GM19324 (cell line): ENCODE measurements around the gene AGBL4.
"Not testable (repeated sequence)": the region's sequence is repeated elsewhere in the genome, so short reads cannot be mapped to it uniquely, and the experiment has no call there.

Experiments
- ATAC-seq: cut with Tn5 transposase; IDR thresholded peaks from one replicate; pipeline ENCODE4 v1.9.1; 2021; ENCODE audit warnings: mild to moderate bottlenecking, moderate library complexity; ENCODE audit not compliant: unreplicated experiment, low FRiP score

The AGBL4 gene

DNA sequence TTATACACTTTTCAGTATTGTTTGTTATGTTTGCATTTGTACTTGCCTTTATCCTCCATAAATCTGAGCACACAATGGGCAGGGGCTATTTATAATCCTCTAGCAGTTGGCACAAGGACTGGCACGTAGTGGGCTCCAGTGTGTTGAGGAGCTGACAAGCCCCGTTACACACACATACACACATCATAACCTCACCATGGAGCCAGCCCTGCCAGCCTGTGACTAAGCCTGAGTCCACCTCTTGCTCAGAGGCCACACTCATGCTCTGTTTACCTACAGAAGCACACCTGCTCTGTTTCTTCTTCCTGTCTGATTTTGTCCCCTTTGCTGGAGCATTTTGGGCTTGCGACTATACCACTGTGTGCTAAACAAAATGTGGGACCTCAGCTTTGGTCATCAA is 1487.3 kb downstream of the AGBL4 start:
- no peak for ATAC-seq

DNA sequence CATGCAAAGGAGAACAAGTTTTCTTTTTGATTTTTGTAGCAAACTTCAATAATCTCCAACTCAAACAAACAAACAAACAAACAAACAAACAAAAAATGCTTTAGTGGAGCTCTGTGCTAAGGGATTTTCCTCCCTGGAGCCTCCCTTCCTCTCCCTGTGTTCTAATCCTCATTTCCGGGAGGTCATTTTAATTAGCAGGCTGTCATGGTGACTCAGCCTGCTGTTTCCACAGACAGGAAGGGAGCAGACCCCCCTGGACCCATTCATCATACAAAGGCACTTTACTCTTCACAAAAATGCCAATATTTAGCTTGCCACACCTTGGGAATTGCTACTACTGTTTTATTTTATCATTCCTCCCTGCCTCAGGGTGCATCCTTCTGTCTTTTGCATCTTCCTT is 1490.8 kb downstream of the AGBL4 start:
- ATAC-seq = no peak

DNA sequence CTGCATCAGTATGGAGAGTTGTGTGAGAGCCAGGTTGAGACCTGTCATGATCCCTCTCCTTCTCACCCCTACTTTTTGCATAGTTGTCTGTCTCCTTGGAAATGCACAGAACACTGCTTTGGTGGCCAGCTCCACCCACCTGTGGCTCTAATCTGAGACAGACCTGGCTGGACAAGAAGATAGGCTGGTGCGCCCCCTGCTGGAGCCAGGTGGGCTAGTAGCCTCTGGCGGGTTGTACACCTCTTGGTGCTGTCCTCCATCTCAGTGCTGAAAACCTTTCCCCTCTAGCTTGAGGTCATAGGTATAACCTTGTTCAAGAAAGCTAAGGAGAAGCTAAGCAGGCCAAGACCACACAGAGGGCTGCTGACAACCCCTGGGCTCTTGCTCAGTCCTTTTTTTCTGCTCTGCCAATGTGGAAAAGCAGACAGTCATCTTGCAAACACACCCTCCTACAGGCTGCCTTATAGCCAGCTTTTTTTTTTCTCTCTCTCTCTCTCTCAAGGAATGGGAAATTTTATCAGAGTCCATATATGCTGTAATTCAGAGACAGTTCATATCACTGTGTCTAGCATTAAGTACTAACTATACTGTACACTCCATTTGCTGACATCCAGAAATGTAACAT is 1492.9 kb downstream of the AGBL4 start:
- ATAC-seq = no peak

DNA sequence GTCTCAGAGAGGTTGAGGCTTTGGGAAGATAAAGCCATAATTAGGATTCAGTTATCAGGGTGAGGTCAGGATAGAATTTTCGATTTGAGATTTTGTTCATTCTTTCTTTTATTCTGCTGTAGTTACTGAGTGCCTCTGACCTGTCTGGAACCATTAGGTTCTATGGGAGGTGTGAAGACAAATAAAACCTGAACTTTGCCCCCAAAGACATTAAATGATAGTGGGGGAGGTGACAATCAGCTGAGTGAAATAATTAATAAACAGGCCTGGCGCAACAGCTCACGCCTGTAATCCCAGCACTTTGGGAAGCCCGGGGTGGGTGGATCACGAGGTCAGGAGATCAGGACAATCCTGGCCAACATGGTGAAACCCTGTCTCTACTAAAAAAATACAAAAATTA is 1496.7 kb downstream of the AGBL4 start:
- ATAC-seq = no peak

DNA sequence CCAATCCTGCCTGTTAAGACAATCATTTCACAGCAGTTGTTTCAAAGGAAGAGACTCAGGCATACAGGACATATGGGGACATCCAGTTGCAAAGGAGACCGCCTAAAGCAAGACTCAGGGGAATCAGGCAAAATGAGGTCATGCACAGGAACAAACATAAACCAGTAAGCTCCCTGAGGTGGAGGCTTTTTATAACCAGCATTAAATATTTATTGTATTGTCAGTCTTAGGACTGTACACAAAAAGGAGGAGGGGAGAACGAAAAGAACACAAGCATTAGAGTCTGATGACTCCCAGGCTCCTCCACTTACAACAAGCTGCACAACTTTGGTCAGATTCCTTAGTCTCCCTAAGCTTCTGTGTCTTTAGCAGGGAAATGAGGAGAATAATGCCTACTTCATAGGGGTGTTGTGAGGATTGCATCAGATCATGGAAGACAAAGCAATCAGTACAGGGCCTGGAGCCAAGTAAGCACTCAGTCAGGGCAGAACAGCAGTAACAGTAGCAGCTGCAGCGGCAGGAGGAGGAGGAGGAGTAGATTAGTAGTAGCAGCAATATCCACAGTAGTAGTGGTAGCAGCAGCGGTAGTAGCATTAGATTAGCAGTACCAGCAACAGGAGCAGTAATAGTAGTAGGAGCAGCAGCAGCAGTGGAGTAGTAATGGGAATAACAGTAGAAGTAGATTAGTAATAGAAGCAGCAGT is 1497.6 kb downstream of the AGBL4 start:
- no peak for ATAC-seq

DNA sequence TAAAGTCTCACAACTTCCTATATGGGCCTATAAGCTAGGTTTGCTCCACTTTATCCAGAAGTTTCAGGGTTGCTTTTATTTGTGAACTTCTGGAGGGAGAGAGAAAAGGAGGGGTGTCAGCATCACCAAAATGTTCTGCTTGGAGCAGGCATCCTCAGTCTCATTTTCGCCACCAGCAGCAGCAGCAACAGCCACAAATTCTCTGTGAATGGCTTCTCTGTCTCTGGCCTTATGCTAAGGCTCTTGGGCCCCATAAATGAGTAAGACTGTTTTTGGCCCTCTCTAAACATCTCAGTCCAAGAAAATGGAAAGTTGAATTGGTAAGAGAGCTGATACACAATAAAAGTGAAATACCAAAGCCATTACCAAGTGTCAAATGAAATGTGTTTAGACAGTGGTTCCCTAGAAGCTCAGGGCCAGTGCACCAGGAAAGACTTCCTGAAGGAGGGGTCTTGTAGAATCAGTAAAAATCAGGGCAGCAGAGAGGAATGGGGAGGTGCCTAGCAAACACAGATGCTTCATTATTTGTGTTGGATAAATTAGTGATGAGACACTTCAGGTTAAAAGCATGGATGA is 1498.8 kb downstream of the AGBL4 start:
- ATAC-seq = no peak

DNA sequence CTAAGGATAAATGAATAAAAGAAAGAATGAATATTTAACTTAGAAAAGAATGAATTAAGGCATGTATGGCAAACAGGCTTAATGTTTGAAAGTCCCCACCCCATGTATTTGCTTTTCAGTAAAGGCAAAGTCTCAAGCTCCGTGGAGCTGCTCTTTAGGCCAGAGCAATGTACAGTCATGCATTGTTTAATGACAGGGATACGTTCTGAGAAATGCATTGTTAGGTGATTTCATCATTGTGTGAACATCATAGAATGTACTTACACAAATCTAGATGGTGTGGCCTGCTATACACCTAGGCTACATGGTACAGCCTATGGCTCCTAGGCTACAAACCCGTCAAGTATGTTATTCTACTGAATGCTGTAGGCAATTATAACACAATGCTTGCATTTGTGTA is 1500.2 kb downstream of the AGBL4 start:
- ATAC-seq = no peak

DNA sequence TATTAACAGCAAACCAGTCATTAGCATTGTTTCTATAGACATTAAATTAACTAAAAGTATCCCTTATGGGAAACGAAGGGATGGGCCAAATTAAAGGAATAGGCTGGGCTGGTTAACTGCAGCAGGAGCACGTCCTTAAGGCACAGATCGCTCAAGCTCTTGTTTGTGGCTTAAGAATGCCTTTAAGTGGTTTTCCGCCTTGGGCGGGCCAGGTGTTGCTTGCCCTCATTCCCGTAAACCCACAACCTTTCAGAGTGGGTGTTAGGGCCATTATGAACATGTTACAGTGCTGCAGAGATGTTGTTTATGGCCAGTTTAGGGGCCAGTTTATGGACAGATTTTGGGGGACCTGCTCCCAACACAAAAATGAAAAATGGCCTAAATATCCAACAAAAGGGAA is 1503.9 kb downstream of the AGBL4 start:
- not testable (repeated sequence) for ATAC-seq

DNA sequence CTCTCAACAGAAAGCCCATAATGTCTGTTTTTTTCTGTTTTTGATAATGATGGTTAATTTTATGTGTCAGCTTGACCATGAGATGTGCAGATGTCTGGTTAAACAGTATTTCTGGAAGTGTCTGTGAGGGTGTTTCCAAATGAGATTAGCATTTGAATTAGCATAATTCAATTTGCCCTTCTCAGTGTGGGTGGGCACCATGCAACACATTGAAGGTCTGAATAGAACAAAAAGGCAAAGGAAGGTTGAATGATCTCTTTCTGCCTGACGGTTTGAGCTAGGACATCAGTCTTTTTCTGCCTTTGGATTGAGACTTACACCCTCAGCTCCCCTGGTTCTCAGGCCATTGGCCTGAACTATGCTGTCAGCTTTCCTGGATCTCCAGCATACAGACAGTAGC is 1516.9 kb downstream of the AGBL4 start:
- no peak for ATAC-seq

DNA sequence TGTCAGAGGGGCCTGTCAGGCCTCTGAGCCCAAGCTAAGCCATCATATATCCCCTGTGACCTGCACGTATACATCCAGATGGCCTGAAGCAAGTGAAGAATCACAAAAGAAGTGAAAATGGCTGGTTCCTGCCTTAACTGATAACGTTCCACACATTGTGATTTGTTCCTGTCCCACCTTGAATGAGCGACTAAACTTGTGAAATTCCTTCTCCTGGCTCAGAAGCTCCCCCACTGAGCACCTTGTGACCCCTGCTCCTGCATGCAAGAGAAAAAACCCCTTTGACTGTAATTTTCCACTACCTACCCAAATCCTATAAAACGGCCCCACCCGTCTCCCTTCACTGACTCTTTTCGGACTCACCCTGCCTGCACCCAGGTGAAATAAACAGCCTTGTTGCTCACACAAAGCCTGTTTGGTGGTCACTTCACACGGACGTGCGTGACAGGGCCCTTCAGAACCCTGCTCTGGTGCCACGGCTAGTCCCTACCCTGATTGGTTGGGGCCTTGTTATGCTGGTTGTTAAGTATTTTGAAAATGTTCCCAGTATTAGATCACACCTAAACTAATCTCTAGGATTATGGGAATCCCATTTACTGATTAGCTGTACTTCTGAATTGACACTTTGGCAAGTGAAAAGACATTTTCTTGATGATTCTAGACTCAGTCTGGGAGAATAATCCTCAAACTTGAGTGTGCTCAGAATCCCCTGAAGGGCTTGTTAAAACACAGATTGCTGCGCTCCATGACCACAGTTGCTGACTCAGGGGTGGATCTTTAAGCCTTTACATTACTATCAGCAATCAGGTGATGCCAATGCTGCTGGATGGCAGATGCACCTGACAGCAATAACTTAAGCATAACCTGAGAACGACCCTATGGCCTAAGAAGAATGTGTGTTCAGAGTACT is 1523.0 kb downstream of the AGBL4 start:
- ATAC-seq = no peak

DNA sequence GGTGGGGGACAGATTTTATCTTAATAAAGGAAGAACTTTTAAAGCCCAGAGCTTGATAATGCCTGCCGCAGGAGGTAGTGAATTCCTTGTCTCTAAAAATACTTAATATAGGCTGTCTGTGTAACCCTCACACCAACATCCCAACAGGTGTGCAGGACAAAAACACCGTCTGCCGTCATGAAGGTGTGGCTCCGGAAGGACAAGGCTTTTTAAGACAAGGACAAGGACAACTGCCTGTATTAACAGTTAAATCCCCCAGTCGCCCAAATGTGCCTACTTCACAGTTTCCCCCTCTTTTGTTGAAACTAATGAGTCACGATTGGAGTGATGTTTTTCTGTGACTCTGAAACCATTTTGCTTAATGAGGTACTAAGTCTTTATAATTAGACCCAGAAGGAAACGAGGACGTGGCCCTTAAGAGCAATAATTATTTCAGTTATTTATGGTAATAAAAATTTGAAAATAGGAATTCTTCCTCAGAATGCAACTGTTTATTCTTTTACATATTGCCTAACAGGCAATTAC is 1524.5 kb downstream of the AGBL4 start:
- no peak for ATAC-seq

DNA sequence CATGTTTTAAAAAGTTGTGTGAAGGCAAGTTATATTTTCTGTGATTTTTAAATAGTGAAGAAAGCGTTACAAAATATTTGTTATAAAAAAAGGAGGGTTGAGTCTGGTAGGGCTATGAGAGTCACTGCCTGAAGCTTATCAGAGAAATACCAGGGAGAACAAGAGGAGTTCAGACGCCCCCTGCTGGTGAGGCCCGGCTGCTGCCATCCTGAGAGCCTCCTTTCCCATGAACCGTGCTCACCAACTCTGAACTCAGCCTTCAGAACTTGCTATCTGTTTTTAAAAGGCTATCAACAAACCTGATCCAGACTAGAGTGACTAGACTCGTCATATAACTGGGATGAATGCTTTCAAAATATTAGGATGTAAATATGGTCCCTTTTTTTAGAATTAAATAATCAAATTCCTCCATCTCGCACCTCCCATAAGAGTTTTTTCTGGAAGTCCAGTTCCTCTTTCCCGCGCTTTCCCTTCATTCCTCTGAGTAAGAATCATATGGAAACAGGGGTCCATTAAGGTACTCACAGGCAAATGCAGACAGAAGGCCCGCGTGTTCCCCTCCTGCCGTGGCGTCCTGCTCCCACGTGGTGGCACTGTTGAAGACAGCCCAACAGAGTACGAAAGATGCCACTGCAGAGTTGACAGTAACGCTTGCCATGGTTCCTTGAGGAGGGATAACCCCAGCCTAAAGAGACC is 1525.5 kb downstream of the AGBL4 start:
- ATAC-seq = peak; percentile 70

DNA sequence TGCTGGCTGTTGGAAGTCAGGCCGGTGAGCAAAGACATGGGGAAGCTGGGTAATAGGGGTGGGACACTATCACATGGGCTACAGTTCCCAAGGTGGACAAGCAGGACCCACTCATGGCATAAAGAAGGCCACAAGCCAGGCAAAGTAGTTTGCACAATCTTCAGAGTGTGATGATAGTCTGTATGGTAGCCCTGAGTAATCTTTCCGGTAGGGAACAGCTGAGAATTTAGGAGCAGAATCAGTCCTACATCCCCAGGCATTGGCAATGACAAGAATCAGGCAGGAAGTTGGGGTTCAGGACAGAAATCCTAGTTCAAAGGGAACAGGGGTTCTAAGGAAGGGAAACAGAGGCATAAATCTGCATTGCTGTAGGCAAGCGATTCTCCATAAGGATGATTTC is 1527.8 kb downstream of the AGBL4 start:
- ATAC-seq = no peak

DNA sequence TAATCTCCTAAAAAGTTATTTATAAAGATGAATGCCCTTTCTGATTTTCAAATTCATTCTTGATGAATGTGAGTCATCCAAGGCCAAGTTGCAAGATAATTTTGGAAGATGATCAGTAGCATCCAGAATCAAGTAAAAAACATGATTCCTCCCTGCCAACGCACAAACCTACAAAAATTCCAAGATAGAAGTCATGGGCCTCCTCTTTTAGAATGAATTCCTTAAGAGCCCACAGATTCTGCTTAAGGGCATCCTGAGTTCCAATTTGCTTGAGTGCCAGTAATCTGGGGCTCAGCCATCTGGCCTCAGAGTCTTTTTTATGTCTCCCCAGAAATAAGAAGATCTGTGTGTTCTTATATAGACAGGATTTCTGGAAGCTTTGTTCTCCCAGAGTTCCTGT is 1528.6 kb downstream of the AGBL4 start:
- no peak for ATAC-seq

DNA sequence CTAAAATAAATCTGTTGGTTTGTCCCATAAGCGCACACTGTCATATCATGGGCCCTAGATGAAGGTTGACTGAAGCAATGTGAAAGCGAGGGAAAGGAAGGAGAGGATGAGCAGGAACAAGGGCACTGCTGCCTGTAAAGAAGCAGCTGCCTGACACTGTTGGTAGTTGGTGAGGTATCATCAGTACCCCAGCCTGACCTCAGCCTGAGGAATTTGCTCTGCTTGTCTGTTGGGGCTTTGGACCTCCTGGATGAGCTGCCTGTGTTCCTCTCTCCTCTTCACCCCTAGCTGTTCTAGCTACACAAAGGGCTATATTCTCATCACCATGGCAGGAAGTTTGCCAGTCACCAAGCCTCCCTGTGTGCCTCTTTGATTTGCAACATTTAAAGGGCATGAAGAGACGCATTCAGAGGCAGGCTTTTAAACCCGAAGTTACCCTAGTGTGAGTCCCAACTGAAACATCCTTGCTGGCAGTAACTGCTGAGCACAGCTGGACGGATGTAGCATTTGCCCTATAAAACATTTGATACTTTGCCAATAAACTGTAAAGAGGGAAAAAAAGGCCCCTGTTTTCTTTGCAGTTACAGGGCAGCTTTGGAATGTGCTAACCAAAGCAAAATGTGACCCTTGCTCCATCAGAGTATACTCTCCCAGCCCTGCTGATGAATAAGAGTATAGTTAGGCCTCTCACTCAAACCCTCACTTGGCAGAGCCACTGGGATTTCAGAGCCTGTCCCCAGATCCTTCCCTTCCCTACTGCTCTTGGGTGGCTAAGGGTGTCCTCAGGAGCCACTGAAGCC is 1529.6 kb downstream of the AGBL4 start:
- no peak for ATAC-seq

DNA sequence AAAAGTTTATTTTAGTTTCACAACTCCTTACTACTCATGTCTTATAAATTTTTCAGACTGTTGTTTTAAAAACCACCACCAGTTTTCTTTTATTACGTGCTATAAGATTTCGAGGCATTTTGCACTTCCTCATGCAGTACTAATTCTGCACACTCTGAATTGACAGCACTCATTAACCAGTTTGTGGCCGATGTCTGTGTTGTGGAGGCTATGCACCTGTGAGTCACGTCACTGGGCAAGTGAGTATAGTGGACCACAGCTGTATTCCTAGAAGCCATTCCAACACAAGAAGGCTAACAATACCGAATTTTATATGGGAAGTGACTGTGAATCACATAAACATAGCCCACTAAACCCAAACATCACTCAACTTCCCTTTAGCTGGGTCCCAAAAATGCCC is 1530.7 kb downstream of the AGBL4 start:
- ATAC-seq = no peak

DNA sequence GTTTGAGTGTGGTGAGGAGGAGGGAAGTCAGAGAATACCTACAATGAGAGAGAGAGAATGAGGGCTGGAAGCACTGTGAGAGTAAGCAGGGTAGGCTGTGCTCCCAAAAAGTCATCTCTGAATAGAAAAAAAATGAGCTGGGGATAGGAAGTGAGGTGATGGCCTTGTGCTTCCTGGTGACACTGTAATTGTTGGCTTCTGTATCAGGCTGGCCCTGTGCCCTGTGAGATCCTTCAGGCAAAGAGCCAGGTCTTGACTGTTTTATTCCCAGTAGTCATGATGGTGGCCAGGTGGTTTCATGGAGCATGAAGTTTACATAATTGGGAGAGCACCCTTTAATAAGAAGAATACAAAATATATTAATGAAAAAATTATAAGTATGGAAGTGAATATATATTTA is 1531.4 kb downstream of the AGBL4 start:
- no peak for ATAC-seq

DNA sequence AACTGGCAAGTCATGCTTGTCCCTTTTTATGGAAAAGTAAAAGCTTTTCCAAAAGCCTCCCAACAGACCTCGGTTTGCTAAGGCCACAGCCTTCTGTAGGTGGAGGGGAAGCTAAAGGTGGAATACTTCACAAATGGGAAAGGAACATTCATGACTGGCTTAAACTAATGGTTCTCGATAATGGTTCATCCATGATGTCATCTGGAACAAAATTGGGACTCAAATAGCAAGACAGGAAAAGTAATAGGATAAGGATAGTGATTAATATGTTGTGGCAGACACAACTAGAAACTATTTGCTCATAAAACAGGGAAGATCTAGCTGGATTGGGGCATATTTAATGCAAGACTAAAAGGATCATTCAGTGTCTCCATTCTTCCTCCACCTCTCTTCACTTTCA is 1535.0 kb downstream of the AGBL4 start:
- no peak for ATAC-seq
